Caco-2 (cell line): ENCODE data around the gene ACYP1. TPM values are rescaled to one million over a fixed set of nuclear protein-coding genes. Genes with fewer than 3 reads are reported as not detected.

Source experiments
- BruUV-seq: library from RNA; stranded (reverse); fragments of 400-500 nt; replicated peaks from 2 replicates; lab custom pipeline; 2021; lab: Mats Ljungman, UMichigan
- CTCF ChIA-PET: fragments of 300-600 bp; sonication (Branson Sonifier 250); formaldehyde crosslinking; loops from one replicate; lab custom pipeline; 2022; ENCODE audit warnings: antibody characterized with exemption; lab: Charles Lee
- POLR2A ChIA-PET: fragments of 300-600 bp; sonication (Branson Sonifier 250); formaldehyde crosslinking; loops from one replicate; lab custom pipeline; 2022; ENCODE audit warnings: antibody characterized with exemption; lab: Charles Lee
- DNase-seq, 2 experiments: peaks; one replicate each; pipeline versions ENCODE4 v3.0.0 to v3.0.0-alpha.2; 2020 to 2022
- H3K27me3 ChIP-seq: replicated peaks from 2 replicates; pipeline ENCODE4 v1.6.0; 2011; ENCODE audit warnings: low read length; ENCODE audit not compliant: control insufficient read depth, insufficient read depth
- H3K36me3 ChIP-seq: 2 replicates; pipeline ENCODE4 v1.5.1; 2011; ENCODE audit warnings: low read length; ENCODE audit not compliant: control insufficient read depth, insufficient read depth
- H3K4me1 ChIP-seq: fragments of 250-450 bp; sonication (Bioruptor Pico); 2 replicates; pipeline ENCODE4 v1.5.1; 2020; ENCODE audit warnings: mild to moderate bottlenecking
- H3K4me3 ChIP-seq: 2 replicates; pipeline ENCODE4 v1.5.1; 2011; ENCODE audit warnings: low read depth, mild to moderate bottlenecking, control low read depth, low read length
- H3K9me3 ChIP-seq: fragments of 250-450 bp; sonication (Bioruptor Pico); 2 replicates; pipeline ENCODE4 v1.5.1; 2020; ENCODE audit warnings: mild to moderate bottlenecking, moderate library complexity
- H3K27ac Mint-ChIP-seq: one replicate; pipeline ENCODE4 v1.8.0; 2022; ENCODE audit warnings: mixed read lengths; ENCODE audit not compliant: unreplicated experiment
- H3K27me3 Mint-ChIP-seq: one replicate; pipeline ENCODE4 v1.8.0; 2022; ENCODE audit warnings: mixed read lengths; ENCODE audit not compliant: insufficient read depth, unreplicated experiment
- H3K36me3 Mint-ChIP-seq: one replicate; pipeline ENCODE4 v1.8.0; 2022; ENCODE audit warnings: mild to moderate bottlenecking, mixed read lengths; ENCODE audit not compliant: insufficient read depth, unreplicated experiment
- H3K4me1 Mint-ChIP-seq: one replicate; pipeline ENCODE4 v1.8.0; 2022; ENCODE audit warnings: low read depth, mixed read lengths; ENCODE audit not compliant: unreplicated experiment
- H3K4me3 Mint-ChIP-seq: one replicate; pipeline ENCODE4 v1.8.0; 2022; ENCODE audit warnings: mild to moderate bottlenecking, moderate library complexity, mixed read lengths; ENCODE audit not compliant: unreplicated experiment
- H3K9me3 Mint-ChIP-seq: one replicate; pipeline ENCODE4 v1.8.0; 2022; ENCODE audit warnings: mixed read lengths; ENCODE audit not compliant: unreplicated experiment
- intact Hi-C: fragments of 100-400 bp; cut with micrococcal nuclease; formaldehyde crosslinking; loops from one replicate; pipeline ENCODE4 v1.10.0; 2022; ENCODE audit not compliant: unreplicated experiment
- total RNA-seq: library from RNA; stranded (reverse); gene quantifications from 2 replicates; pipeline ENCODE4 v1.2.3, GENCODE V29; 2022
- TF ChIP-seq, protein P1 (sequence below), 2 experiments: fragments of 200-600 bp in 1 of 2; IDR thresholded peaks; 1 replicate in 1 of 2; 2 replicates in 1 of 2; pipeline versions ENCODE4 v1.5.1 to v1.8.0; 2011 to 2022; ENCODE audit warnings: antibody characterized with exemption in 1 of 2, control low read depth in 1 of 2, inconsistent platforms in 1 of 2, low read depth in 1 of 2, low read length in 1 of 2, mild to moderate bottlenecking in 1 of 2, moderate library complexity in 1 of 2; ENCODE audit not compliant: insufficient read depth in 1 of 2, severe bottlenecking in 1 of 2, unreplicated experiment in 1 of 2

The ACYP1 gene
- total RNA-seq, 1 experiment from 2014 or later, result 16.0 TPM

DNA sequence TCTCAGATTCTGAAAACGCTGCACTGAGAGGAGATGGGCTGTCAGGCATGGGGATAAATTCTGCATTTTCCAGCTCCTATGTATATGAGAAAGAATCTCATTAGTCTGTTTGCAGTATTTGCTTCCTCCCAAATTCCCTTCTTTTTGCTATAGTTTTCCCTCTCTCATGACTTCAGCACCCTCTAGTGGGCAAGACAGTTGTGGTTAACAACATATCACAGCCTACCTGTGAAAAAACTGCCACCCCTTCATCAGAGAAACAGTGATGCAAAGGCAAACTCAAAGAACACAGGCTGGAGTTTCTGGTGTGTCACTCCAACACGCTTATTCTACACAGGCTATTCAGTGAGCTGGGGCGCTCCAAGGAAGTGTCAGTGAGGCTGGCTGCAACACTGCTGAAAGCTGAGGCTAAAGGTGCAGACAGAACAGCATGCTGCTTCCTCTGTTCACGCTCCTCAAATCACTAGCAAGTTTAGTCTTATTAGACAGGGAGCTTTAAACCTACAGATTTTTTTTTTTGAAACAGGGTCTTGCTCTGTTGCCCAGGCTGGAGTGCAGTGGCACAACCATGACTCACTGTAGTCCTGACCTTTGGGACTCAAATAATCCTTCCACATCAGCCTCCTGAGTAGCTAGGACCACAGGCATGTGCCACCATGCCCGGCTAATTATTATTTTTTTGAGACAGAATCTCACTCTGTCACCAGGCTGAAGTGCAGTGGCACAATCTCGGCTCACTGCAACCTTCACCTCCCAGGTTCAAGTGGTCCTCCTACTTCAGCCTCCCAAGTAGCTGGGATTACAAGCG lies 24.9 kb upstream of the ACYP1 start:
- no peak overlapping the region for H3K27ac Mint-ChIP-seq
- H3K9me3 Mint-ChIP-seq, result no peaks in the 10 kb centered on the region
- peak; percentile 55 to 68 for DNase-seq
- H3K4me1 ChIP-seq, result no peaks in the 10 kb centered on the region
- no peaks in the 10 kb centered on the region for H3K27me3 Mint-ChIP-seq
- H3K4me1 Mint-ChIP-seq, result no peaks in the 10 kb centered on the region
- H3K4me3 Mint-ChIP-seq, result no peak overlapping the region
- POLR2A ChIA-PET, result interaction anchor here (0.7 kb wide), 1 partner anchor 251 kb away, joined by 4 read pairs; no protein-coding TSS in a partner anchor
- H3K36me3 Mint-ChIP-seq, result peaks cover 40% of the 10 kb centered on the region
- intact Hi-C loops, result loop anchor here (1.0 to 5.0 kb wide), 3 partner anchors 86 to 174 kb away; partner anchors contain the start of gene EIF2B2
- no peaks in the 10 kb centered on the region for H3K27me3 ChIP-seq
- no peak overlapping the region for H3K4me3 ChIP-seq
- peaks cover 4% of the 10 kb centered on the region; the same call in 1 of the 2 replicates for H3K36me3 ChIP-seq
- TF ChIP-seq, protein P1, sequence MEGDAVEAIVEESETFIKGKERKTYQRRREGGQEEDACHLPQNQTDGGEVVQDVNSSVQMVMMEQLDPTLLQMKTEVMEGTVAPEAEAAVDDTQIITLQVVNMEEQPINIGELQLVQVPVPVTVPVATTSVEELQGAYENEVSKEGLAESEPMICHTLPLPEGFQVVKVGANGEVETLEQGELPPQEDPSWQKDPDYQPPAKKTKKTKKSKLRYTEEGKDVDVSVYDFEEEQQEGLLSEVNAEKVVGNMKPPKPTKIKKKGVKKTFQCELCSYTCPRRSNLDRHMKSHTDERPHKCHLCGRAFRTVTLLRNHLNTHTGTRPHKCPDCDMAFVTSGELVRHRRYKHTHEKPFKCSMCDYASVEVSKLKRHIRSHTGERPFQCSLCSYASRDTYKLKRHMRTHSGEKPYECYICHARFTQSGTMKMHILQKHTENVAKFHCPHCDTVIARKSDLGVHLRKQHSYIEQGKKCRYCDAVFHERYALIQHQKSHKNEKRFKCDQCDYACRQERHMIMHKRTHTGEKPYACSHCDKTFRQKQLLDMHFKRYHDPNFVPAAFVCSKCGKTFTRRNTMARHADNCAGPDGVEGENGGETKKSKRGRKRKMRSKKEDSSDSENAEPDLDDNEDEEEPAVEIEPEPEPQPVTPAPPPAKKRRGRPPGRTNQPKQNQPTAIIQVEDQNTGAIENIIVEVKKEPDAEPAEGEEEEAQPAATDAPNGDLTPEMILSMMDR (IDR thresholded peaks at IDR 0.05; ENCODE audit: insufficient read depth in 1 of 2, low read depth in 1 of 2, low read length in 1 of 2, severe bottlenecking in 1 of 2, unreplicated experiment in 1 of 2), result peak; percentile 66 to 76
- BruUV-seq, result no TSS peak
- CTCF ChIA-PET, result interaction anchor here (0.6 to 1.8 kb wide), 12 partner anchors 10 to 240 kb away, joined by 3 to 14 read pairs (median 5); partner anchors contain the start of genes ACYP1, NEK9 and RPS6KL1
- H3K9me3 ChIP-seq, result no peaks in the 10 kb centered on the region

DNA sequence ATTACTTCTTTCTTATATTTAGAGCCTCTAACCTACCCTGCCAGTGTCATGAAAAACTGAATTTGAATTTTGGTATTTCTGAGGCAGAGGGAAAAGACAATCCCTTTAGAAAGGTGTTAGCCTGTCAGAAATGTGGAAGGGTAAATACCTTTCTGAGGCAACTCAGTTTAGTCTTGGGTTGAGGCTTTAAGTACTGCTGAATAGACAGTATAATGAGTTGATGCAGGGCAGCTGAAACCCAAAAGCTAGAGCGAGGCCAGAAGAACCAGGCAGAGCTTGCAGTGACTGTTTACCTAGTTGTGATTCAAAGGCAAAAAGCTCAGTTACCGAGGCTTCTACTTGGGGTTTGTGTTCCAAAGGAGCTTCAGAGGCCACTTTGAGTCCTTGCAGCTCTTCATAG lies 24.3 kb upstream of the ACYP1 start:
- Mint-ChIP-seq H3K4me3 (no peak overlapping the region), H3K27me3 (no peaks in the 10 kb centered on the region), H3K4me1 (no peaks in the 10 kb centered on the region), H3K36me3 (peaks cover 40% of the 10 kb centered on the region), H3K9me3 (no peaks in the 10 kb centered on the region), H3K27ac (no peak overlapping the region)
- Histone ChIP-seq H3K4me3 (no peak overlapping the region), H3K4me1 (no peaks in the 10 kb centered on the region), H3K36me3 (peaks cover 4% of the 10 kb centered on the region), H3K27me3 (no peaks in the 10 kb centered on the region), H3K9me3 (no peaks in the 10 kb centered on the region)
- ChIA-PET POLR2A (no interaction called here), CTCF (interaction anchor here (0.6 to 1.8 kb wide), 11 partner anchors 9 to 240 kb away, joined by 3 to 14 read pairs (median 5); partner anchors contain the start of genes ACYP1, NEK9 and RPS6KL1)
- intact Hi-C loops, result loop anchor here (1.0 to 5.0 kb wide), 3 partner anchors 86 to 174 kb away; partner anchors contain the start of gene EIF2B2
- no peak for DNase-seq
- TF ChIP-seq, protein P1 (IDR thresholded peaks at IDR 0.05; ENCODE audit: insufficient read depth in 1 of 2, low read depth in 1 of 2, low read length in 1 of 2, severe bottlenecking in 1 of 2, unreplicated experiment in 1 of 2), result no peak
- no TSS peak for BruUV-seq

GRCh38 chr14:75084513-75084912 lies 20.7 kb upstream of the ACYP1 start:
- Histone ChIP-seq H3K9me3 (no peaks in the 10 kb centered on the region), H3K4me1 (no peaks in the 10 kb centered on the region), H3K36me3 (peaks cover 4% of the 10 kb centered on the region), H3K27me3 (no peaks in the 10 kb centered on the region), H3K4me3 (no peak overlapping the region)
- BruUV-seq, result no TSS peak
- Mint-ChIP-seq H3K27ac (no peak overlapping the region), H3K4me3 (no peak overlapping the region), H3K36me3 (peaks cover 39% of the 10 kb centered on the region), H3K9me3 (no peaks in the 10 kb centered on the region), H3K27me3 (no peaks in the 10 kb centered on the region), H3K4me1 (no peaks in the 10 kb centered on the region)
- DNase-seq, result peak in 1 of 2 experiments; percentile 11
- TF ChIP-seq, protein P1 (IDR thresholded peaks at IDR 0.05; ENCODE audit: insufficient read depth in 1 of 2, low read depth in 1 of 2, low read length in 1 of 2, severe bottlenecking in 1 of 2, unreplicated experiment in 1 of 2), result peak; percentile 7 to 17
- CTCF ChIA-PET, result no interaction called here
- POLR2A ChIA-PET, result no interaction called here
- intact Hi-C loops, result no loop called here
